Neuronal stem cell (in vitro differentiated cells): Measurements from ENCODE around the gene ACVR1B.
A peak's percentile ranks its signal among the peaks of the same experiment; 100 is the strongest.

Experiments used
- DNase-seq: peaks from one replicate; pipeline ENCODE4 v3.0.0-alpha.2; 2013; ENCODE audit warnings: low spot score
- H2AFZ ChIP-seq: one replicate; pipeline ENCODE4 v1.6.1; 2013; ENCODE audit warnings: mild to moderate bottlenecking, low read length, inconsistent platforms
- H2AK5ac ChIP-seq: 2 replicates; pipeline ENCODE4 v1.6.1; 2013; ENCODE audit warnings: low read depth, mild to moderate bottlenecking, inconsistent platforms, low read length, moderate library complexity, mixed read lengths
- H2BK120ac ChIP-seq: 2 replicates; pipeline ENCODE4 v1.6.1; 2013; ENCODE audit warnings: low read depth, mild to moderate bottlenecking, inconsistent platforms, low read length, moderate library complexity, mixed read lengths
- H2BK12ac ChIP-seq: one replicate; pipeline ENCODE4 v1.6.1; 2013; ENCODE audit warnings: low read length, inconsistent platforms
- H2BK15ac ChIP-seq: 2 replicates; pipeline ENCODE4 v1.6.1; 2013; ENCODE audit warnings: mild to moderate bottlenecking, low read length, inconsistent platforms, mixed read lengths
- H2BK5ac ChIP-seq: one replicate; pipeline ENCODE4 v1.6.1; 2013; ENCODE audit warnings: inconsistent platforms, mild to moderate bottlenecking, low read length, moderate library complexity
- H3K14ac ChIP-seq: one replicate; pipeline ENCODE4 v1.6.1; 2013; ENCODE audit warnings: low read length, inconsistent platforms
- H3K18ac ChIP-seq: 2 replicates; pipeline ENCODE4 v1.6.1; 2013; ENCODE audit warnings: low read length, inconsistent platforms
- H3K23ac ChIP-seq: 2 replicates; pipeline ENCODE4 v1.6.1; 2013; ENCODE audit warnings: low read depth, mild to moderate bottlenecking, mixed read lengths, low read length, inconsistent platforms; ENCODE audit not compliant: poor library complexity
- H3K27ac ChIP-seq: replicated peaks from 3 replicates; pipeline ENCODE4 v1.5.1; 2013; ENCODE audit warnings: low read length, inconsistent platforms
- H3K27me3 ChIP-seq, 3 experiments: 2 replicates each; pipeline ENCODE4 v1.6.1; 2013; ENCODE audit warnings: low read length in 3 of 3, mild to moderate bottlenecking in 2 of 3, inconsistent platforms in 1 of 3, low read depth in 1 of 3, mixed read lengths in 1 of 3, moderate library complexity in 1 of 3; ENCODE audit not compliant: control insufficient read depth in 3 of 3, insufficient read depth in 3 of 3
- H3K36me3 ChIP-seq, 2 donors: replicated peaks in 1 of 2; 2 replicates each; pipeline ENCODE4 v1.6.1; 2013; ENCODE audit warnings: low read length in 2 of 2; ENCODE audit not compliant: control insufficient read depth in 2 of 2, insufficient read depth in 2 of 2
- H3K4ac ChIP-seq: 2 replicates; pipeline ENCODE4 v1.6.1; 2013; ENCODE audit warnings: inconsistent platforms, mild to moderate bottlenecking, low read length, moderate library complexity
- H3K4me1 ChIP-seq, 2 donors: 1 replicate in 1 of 2; 2 replicates in 1 of 2; pipeline ENCODE4 v1.6.1; 2013; ENCODE audit warnings: low read length in 2 of 2, low read depth in 1 of 2; ENCODE audit not compliant: control insufficient read depth in 2 of 2, insufficient read depth in 1 of 2
- H3K4me2 ChIP-seq: one replicate; pipeline ENCODE4 v1.6.1; 2013; ENCODE audit warnings: mild to moderate bottlenecking, low read length, inconsistent platforms; ENCODE audit not compliant: insufficient read depth, poor library complexity, severe bottlenecking
- H3K4me3 ChIP-seq, 2 donors: 2 replicates each; pipeline ENCODE4 v1.5.1; 2013; ENCODE audit warnings: low read length in 2 of 2, mild to moderate bottlenecking in 2 of 2, inconsistent platforms in 1 of 2, moderate library complexity in 1 of 2
- H3K79me1 ChIP-seq: one replicate; pipeline ENCODE4 v1.6.1; 2013; ENCODE audit warnings: low read depth, mild to moderate bottlenecking, inconsistent platforms, low read length, moderate library complexity
- H3K9ac ChIP-seq: one replicate; pipeline ENCODE4 v1.6.1; 2013; ENCODE audit warnings: mild to moderate bottlenecking, low read depth, low read length, inconsistent platforms; ENCODE audit not compliant: poor library complexity
- H3K9me3 ChIP-seq, 2 donors: replicated peaks in 1 of 2; 2 replicates each; pipeline versions ENCODE3 to v1.6.1; 2013; ENCODE audit warnings: low read length in 2 of 2, mild to moderate bottlenecking in 2 of 2, inconsistent platforms in 1 of 2, low read depth in 1 of 2, mixed read lengths in 1 of 2, moderate library complexity in 1 of 2; ENCODE audit not compliant: control insufficient read depth in 2 of 2, insufficient read depth in 1 of 2
- H4K8ac ChIP-seq: one replicate; pipeline ENCODE4 v1.6.1; 2013; ENCODE audit warnings: low read depth, mild to moderate bottlenecking, inconsistent platforms, low read length, moderate library complexity
- H4K91ac ChIP-seq: one replicate; pipeline ENCODE4 v1.6.1; 2013; ENCODE audit warnings: low read length, low read depth, mild to moderate bottlenecking, inconsistent platforms; ENCODE audit not compliant: poor library complexity
- WGBS, 2 donors: extraction: QIAGEN DNeasy Blood & Tissue Kit; methylation state at CpG; one replicate each; pipeline ENCODE4 v1.1.7; 2013; ENCODE audit warnings: missing lambda C conversion rate in 2 of 2, mixed read lengths in 1 of 2; ENCODE audit not compliant: insufficient read length in 2 of 2, insufficient replicate concordance in 1 of 2; ENCODE audit errors: extremely low coverage in 2 of 2; 5-methylcytosine and 5-hydroxymethylcytosine counted together

The ACVR1B gene

GRCh38 chr12:52020539-52021336, 69.2 kb downstream of the ACVR1B start:
- no peak overlapping the region for H4K91ac ChIP-seq
- H2AK5ac ChIP-seq = no peak overlapping the region
- H2BK5ac ChIP-seq = no peak overlapping the region
- H3K14ac ChIP-seq = no peak overlapping the region
- peaks cover 11 to 13% of the 10 kb centered on the region in 2 donors for H3K4me1 ChIP-seq
- H3K9me3 ChIP-seq = no peaks in the 10 kb centered on the region
- H4K8ac ChIP-seq = no peak overlapping the region
- H2BK120ac ChIP-seq = no peak overlapping the region
- peak overlapping the region in 1 of 2 donors; percentile 27 for H3K4me3 ChIP-seq
- no CpG with 5 or more reads among the region's 9 CpGs for WGBS, 2 donors
- H3K4me2 ChIP-seq = no peak overlapping the region
- no peak for DNase-seq
- no peak overlapping the region for H2BK12ac ChIP-seq
- no peak overlapping the region for H2BK15ac ChIP-seq
- peaks cover 0 to 20% (median 15%) of the 10 kb centered on the region in 3 experiments for H3K27me3 ChIP-seq
- H3K79me1 ChIP-seq = no peaks in the 10 kb centered on the region
- no peak overlapping the region for H3K27ac ChIP-seq
- no peak overlapping the region for H3K9ac ChIP-seq
- no peaks in the 10 kb centered on the region for H3K36me3 ChIP-seq
- no peak overlapping the region for H3K4ac ChIP-seq
- H3K23ac ChIP-seq = no peak overlapping the region
- H2AFZ ChIP-seq = peak overlapping the region; percentile 96
- peak overlapping the region; percentile 73 for H3K18ac ChIP-seq

- no peak overlapping the region for H3K14ac ChIP-seq
- H2AFZ ChIP-seq = peak overlapping the region; percentile 97
- peak overlapping the region; percentile 70 for H2BK15ac ChIP-seq
- H3K23ac ChIP-seq = peak overlapping the region; percentile 94
- no peak overlapping the region for H2BK120ac ChIP-seq
- no peaks in the 10 kb centered on the region for H3K36me3 ChIP-seq
- no peak overlapping the region for H4K8ac ChIP-seq
- H3K27ac ChIP-seq = no peak overlapping the region
- H3K4me1 ChIP-seq = peaks cover 21 to 22% of the 10 kb centered on the region in 2 donors
- no peak overlapping the region for H2AK5ac ChIP-seq
- H3K18ac ChIP-seq = peak overlapping the region; percentile 90
- no CpG with 5 or more reads among the region's 14 CpGs for WGBS, 2 donors
- no peak overlapping the region for H2BK5ac ChIP-seq
- H3K9ac ChIP-seq = peak overlapping the region; percentile 92
- H2BK12ac ChIP-seq = no peak overlapping the region
- H3K27me3 ChIP-seq = peaks cover 0 to 23% (median 17%) of the 10 kb centered on the region in 3 experiments
- no peak overlapping the region for H4K91ac ChIP-seq
- H3K79me1 ChIP-seq = no peaks in the 10 kb centered on the region
- no peak overlapping the region for H3K4ac ChIP-seq
- H3K4me2 ChIP-seq = peak overlapping the region; percentile 100
- no peak for DNase-seq
- no peaks in the 10 kb centered on the region for H3K9me3 ChIP-seq
- H3K4me3 ChIP-seq = peak overlapping the region; percentile 53 to 79
These were observed 71.3 kb downstream of the ACVR1B start for GRCh38 chr12:52022841-52023181.

- Histone ChIP-seq H2BK120ac (no peak overlapping the region), H3K27me3 (peaks cover 0 to 23% (median 17%) of the 10 kb centered on the region in 3 experiments), H3K4me2 (peak overlapping the region; percentile 100), H2AK5ac (no peak overlapping the region), H3K4ac (no peak overlapping the region), H2BK5ac (no peak overlapping the region), H4K8ac (no peak overlapping the region), H3K14ac (no peak overlapping the region), H3K9ac (peak overlapping the region; percentile 92), H3K36me3 (no peaks in the 10 kb centered on the region), H3K4me3 (peak overlapping the region; percentile 53 to 79), H3K27ac (no peak overlapping the region), H2BK12ac (no peak overlapping the region), H4K91ac (no peak overlapping the region), H3K4me1 (peaks cover 21 to 22% of the 10 kb centered on the region in 2 donors), H3K23ac (peak overlapping the region; percentile 94), H2AFZ (peak overlapping the region; percentile 97), H3K18ac (peak overlapping the region; percentile 90), H3K9me3 (no peaks in the 10 kb centered on the region), H2BK15ac (peak overlapping the region; percentile 70), H3K79me1 (no peaks in the 10 kb centered on the region)
- DNase-seq = peak; percentile 80
- WGBS, 2 donors = no CpG with 5 or more reads among the region's 70 CpGs
These were observed 71.9 kb downstream of the ACVR1B start for GRCh38 chr12:52023182-52023975.
